Gastroesophageal sphincter (tissue), 4 donors: ENCODE results near the gene TMUB2. TPM values are rescaled to one million over a fixed set of nuclear protein-coding genes. Genes with fewer than 3 reads are reported as not detected.

Source experiments
- ATAC-seq: fragments of 150-250 bp; one replicate; pipeline ENCODE4 v1.9.1; 2016; ENCODE audit warnings: mild to moderate bottlenecking, moderate library complexity
- H3K27ac ChIP-seq, 4 donors: fragments of 200-600 bp; sonication (generic) in 3 of 4; 1 replicate in 3 of 4; 2 replicates in 1 of 4; pipeline ENCODE4 v1.5.1; 2016 to 2019
- H3K27me3 ChIP-seq: fragments of 200-600 bp; sonication (generic); one replicate; pipeline ENCODE4 v1.5.1; 2019
- H3K36me3 ChIP-seq, 2 donors: fragments of 200-600 bp; sonication (generic); one replicate each; pipeline ENCODE4 v1.5.1; 2019; ENCODE audit warnings: control low read depth in 1 of 2
- H3K4me1 ChIP-seq, 3 donors: fragments of 200-600 bp; sonication (generic); 1 replicate in 2 of 3; 2 replicates in 1 of 3; pipeline ENCODE4 v1.5.1; 2016 to 2019; ENCODE audit warnings: control low read depth in 2 of 3
- H3K4me3 ChIP-seq, 2 donors: fragments of 200-600 bp; sonication (generic); one replicate each; pipeline ENCODE4 v1.5.1; 2019; ENCODE audit warnings: mild to moderate bottlenecking in 1 of 2, moderate library complexity in 1 of 2
- H3K9me3 ChIP-seq, 3 donors: fragments of 200-600 bp; sonication (generic); one replicate each; pipeline ENCODE4 v1.5.1; 2017 to 2019; ENCODE audit warnings: control low read depth in 2 of 3
- EP300 ChIP-seq: sonication (generic); formaldehyde crosslinking; IDR thresholded peaks from one replicate; pipeline ENCODE4 v1.6.1; 2017; ENCODE audit warnings: antibody characterized with exemption, mild to moderate bottlenecking
- POLR2A ChIP-seq, 2 donors: fragments of 450-650 bp; IDR thresholded peaks; one replicate each; pipeline ENCODE4 v1.6.1; 2017; ENCODE audit warnings: antibody characterized with exemption in 2 of 2, mild to moderate bottlenecking in 2 of 2, moderate library complexity in 1 of 2
- POLR2AphosphoS5 ChIP-seq: sonication (generic); formaldehyde crosslinking; IDR thresholded peaks from one replicate; pipeline ENCODE4 v1.6.1; 2017; ENCODE audit warnings: antibody characterized with exemption
- WGBS, 2 donors: methylation state at CpG; one replicate each; pipeline ENCODE4 v1.1.5; 2018; ENCODE audit warnings: low coverage in 1 of 2; 5-methylcytosine and 5-hydroxymethylcytosine counted together
- total RNA-seq, 4 donors: library from RNA; depleted of rRNA; stranded (reverse); fragments of >200 nt; gene quantifications; one replicate each; pipeline ENCODE4 v1.1.0, GENCODE V29; 2016
- TF ChIP-seq, protein P1 (sequence below), 4 experiments: fragments of 200-600 bp in 2 of 4; fragments of 450-650 bp in 2 of 4; sonication (generic) in 1 of 4; IDR thresholded peaks; one replicate each; pipeline ENCODE4 v1.5.1; 2017 to 2019; ENCODE audit warnings: antibody characterized with exemption in 4 of 4, mild to moderate bottlenecking in 2 of 4, moderate library complexity in 2 of 4

The TMUB2 gene
- total RNA-seq, 4 donors from 2014 or later = 28.3 to 36.1 (median 29.8) TPM

DNA sequence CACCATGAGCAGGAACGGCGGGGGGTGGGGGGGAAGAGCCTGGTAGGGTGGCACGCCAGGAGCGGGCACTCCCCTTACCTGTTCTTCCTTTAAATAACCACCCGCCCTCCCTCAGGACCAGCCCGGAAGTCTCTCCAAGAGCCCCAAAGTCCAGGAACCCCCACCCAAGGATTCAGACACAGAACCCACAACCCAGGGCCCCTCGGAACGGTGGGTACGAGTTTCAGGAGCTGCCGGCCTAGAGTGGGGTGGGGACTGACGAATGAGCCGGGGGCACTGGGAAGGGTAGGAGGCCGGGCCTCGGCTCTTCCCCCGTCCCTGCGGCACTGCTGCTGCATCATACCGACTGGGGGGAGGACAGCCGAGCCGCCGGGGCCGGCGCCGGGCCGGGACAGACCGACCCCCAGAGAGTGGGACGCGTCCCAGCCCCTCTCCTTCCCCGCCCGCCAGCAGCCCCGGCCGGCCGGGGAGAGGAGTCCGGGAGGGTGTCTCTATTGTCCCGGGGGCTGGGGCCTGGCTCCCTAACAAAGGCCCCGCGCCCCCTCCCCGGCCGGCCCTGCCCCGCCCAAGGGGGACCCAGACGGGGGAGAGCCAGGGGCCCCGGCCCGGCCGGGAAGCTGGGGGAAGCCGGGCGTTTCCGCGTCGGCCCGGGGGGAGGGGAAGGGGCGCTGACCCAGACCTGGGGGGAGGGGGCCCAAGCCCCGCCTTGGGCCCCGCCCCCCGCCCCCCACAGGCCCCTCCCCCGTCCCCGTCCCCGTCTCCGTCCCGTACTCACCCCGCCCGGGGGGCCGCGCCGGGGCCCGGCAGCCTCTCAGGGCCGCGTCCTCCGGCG, 12.2 kb downstream of the TMUB2 start:
- whole genome bisulfite sequencing, 2 donors = 0% methylated on average over 6 of the region's 68 CpGs; no CpG with 5 or more reads in 1 of the 2 donors
- TF ChIP-seq POLR2AphosphoS5 (no peak), POLR2A (IDR thresholded peaks at IDR 0.05) (peak in 1 of 2 donors; percentile 34)
- TF ChIP-seq, protein P1, sequence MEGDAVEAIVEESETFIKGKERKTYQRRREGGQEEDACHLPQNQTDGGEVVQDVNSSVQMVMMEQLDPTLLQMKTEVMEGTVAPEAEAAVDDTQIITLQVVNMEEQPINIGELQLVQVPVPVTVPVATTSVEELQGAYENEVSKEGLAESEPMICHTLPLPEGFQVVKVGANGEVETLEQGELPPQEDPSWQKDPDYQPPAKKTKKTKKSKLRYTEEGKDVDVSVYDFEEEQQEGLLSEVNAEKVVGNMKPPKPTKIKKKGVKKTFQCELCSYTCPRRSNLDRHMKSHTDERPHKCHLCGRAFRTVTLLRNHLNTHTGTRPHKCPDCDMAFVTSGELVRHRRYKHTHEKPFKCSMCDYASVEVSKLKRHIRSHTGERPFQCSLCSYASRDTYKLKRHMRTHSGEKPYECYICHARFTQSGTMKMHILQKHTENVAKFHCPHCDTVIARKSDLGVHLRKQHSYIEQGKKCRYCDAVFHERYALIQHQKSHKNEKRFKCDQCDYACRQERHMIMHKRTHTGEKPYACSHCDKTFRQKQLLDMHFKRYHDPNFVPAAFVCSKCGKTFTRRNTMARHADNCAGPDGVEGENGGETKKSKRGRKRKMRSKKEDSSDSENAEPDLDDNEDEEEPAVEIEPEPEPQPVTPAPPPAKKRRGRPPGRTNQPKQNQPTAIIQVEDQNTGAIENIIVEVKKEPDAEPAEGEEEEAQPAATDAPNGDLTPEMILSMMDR (IDR thresholded peaks at IDR 0.05) = no peak
- Histone ChIP-seq H3K4me1 (peaks cover 0 to 37% (median 13%) of the 10 kb centered on the region in 3 donors), H3K4me3 (peak overlapping the region; percentile 70 to 97), H3K9me3 (no peaks in the 10 kb centered on the region), H3K36me3 (peaks cover 0 to 37% of the 10 kb centered on the region in 2 donors), H3K27ac (peak overlapping the region; percentile 80 to 99 (median 96)), H3K27me3 (no peaks in the 10 kb centered on the region)
- peak; percentile 14 for ATAC-seq

DNA sequence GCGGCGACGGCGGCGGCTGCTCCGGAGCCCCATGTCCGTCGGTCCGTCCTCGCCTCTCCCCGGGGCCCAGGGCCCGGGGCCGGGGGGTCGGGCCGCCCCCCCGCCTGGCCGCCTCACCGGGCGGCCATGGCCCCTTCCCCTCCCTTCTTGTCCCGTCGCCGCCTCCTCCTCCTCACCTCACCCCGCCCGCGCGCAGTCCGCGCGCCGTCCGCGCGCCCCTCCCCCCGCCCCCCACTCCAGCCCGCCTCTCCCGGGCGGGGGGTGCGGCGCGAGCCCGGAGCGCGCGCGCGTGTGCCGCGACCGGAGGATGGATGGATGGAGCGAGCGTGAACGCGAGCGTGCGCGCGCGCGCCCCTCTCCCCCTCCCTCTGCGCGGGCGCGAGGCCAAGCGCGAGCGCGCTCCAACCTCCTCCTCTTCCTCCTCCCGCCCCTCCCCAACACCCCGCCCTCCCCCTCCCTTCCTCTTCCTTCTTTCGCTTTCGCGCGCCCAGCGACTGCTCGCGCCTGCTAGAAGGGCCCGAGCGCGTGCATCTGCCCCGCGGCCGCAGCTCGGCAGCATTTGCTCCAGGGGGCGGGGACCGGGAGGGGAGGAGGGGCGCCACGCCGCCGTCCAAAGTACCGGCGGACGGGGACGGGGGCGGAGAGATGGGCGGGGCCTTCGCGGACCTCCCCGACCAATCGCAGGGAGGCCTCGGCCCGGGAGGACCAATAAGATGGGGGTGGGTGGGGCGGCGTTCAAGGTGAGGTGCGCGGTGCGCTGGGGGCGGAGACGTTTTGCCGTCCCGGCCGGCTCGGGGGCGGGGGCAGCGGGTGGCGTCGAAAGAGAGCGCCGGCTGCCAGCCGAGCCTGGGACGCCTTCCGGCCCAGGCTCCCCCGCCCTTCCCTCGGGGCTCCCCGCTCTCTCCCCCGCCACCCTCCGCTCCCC, 13.0 kb downstream of the TMUB2 start, which contains the start of gene ATXN7L3:
Gene ATXN7L3 (minus strand): TSS at position 332 of the 925 bp plus-strand sequence. CDS start 1,814 bp downstream, outside the sequence.
- peak; percentile 95 for ATAC-seq
- Histone ChIP-seq H3K4me3 (peak within 1 kb of the TSS; percentile 70 to 97), H3K36me3 (peaks cover 0 to 29% of the 10 kb centered on the region in 2 donors), H3K27ac (peak within 1 kb of the TSS; percentile 81 to 99 (median 96)), H3K9me3 (no peaks in the 10 kb centered on the region), H3K4me1 (peaks cover 0 to 39% (median 13%) of the 10 kb centered on the region in 3 donors), H3K27me3 (no peaks in the 10 kb centered on the region)
- no peak for TF ChIP-seq EP300
- TF ChIP-seq POLR2A (IDR thresholded peaks at IDR 0.05) = peak in 1 of 2 donors; percentile 24
- WGBS, 2 donors = no CpG with 5 or more reads among the region's 126 CpGs

DNA sequence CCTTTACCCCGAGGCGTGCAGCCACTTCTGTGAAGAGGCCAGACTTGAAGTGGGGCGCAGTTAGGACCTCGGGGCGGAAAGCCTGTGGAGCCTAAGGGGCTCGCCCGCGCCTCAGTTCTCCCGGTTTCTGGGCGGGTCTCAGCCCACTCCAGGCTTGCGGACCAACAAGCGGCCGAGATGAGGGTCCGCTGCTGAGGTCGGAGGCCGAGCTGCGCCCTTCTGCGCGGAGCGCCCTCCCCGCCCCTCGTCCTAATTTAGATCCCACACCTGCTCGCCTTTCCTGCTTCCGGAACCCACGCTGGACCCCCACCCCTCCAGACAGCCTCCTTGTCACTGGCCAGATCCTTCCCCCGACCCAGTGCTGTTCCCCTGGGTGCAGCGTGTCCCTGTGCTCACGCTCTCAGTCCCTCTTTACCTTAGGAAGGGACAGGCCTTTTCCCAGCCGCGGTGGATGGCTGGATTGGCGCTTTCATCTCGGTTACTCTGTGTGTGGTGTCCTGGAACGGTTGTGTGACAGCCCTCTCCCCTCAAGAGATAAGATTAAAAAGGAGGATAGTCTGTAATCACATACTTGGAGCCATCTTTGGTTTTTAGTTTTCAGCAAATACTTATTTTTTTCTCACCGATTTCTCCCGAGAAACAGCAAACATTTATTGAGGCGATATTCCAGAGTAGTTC, 13.8 kb downstream of the TMUB2 start:
- 6 to 14% methylated on average over 13 to 16 of the region's 36 CpGs for WGBS, 2 donors
- H3K9me3 ChIP-seq = no peaks in the 10 kb centered on the region
- no peaks in the 10 kb centered on the region for H3K27me3 ChIP-seq
- H3K36me3 ChIP-seq = peaks cover 0 to 21% of the 10 kb centered on the region in 2 donors
- no peak for ATAC-seq
- H3K27ac ChIP-seq = peak overlapping the region; percentile 81 to 99 (median 96)
- peak overlapping the region; percentile 45 to 97 for H3K4me3 ChIP-seq
- peaks cover 0 to 43% (median 13%) of the 10 kb centered on the region in 3 donors for H3K4me1 ChIP-seq
- TF ChIP-seq EP300 (no peak), POLR2A (IDR thresholded peaks at IDR 0.05) (peak in 1 of 2 donors; percentile 23)

DNA sequence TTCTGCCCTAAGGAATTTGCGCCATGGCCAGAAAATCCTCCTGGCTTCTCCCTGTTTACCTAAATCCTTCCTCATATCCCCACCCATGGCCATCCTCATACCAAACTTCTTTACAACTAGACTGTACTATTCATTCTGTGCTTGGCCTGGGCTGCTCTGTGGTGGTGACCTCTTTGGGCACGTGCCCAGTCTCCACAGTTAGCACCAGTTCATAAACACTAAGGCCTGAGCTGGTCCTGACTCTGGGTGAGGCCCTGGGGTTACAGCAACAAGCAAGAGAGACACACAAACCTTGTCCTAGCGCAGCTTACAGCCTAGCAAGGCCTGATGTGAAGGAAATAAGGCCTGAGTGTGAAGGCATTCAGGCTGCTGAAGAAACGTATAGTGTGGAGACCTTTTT, 16.0 kb downstream of the TMUB2 start:
- TF ChIP-seq EP300 (no peak), POLR2A (IDR thresholded peaks at IDR 0.05) (no peak)
- WGBS, 2 donors = 71 to 90% methylated on average over 2 to 4 of the region's 4 CpGs

DNA sequence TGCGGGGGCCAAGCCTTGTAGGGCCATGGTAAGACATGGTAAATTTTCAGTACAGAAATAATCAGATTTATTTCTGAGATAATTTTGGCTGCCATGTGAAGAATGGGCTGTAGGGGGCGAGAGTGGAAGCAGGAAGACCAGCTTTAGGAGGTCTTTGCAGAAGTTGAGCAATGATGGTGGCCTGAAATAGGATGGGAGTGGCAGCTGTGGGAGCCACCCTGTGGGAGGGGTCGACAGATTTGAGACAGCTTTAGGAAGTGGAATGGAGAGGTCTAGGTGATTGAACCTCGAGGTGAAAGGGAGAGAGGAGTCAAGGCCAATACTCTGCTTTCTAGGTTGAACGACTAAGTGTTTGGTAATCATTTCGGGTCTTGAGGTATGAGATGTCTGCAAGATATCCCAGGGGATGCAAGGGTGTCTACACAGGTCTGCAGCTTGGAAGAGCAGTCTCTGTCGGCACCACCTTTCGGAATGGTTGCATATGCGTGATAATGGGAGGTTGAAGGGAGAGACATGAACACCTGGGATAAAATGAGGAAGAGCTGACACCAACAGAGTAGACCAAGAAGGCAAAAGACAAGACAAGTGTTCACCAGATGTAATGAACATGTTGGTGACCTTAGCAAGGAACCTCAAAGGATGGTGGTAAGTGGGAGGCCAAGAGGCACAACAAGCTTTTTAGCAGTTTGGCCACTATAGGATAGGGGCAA, 17.1 kb downstream of the TMUB2 start:
- Histone ChIP-seq H3K27me3 (no peaks in the 10 kb centered on the region), H3K27ac (no peak overlapping the region), H3K4me1 (peaks cover 0 to 29% (median 0%) of the 10 kb centered on the region in 3 donors), H3K4me3 (no peak overlapping the region), H3K9me3 (no peaks in the 10 kb centered on the region), H3K36me3 (peaks cover 0 to 26% of the 10 kb centered on the region in 2 donors)
- TF ChIP-seq, protein P1 (IDR thresholded peaks at IDR 0.05) = peak in 3 of 4 experiments; percentile 38 to 59 (median 54)
- TF ChIP-seq POLR2A (IDR thresholded peaks at IDR 0.05) = no peak
- TF ChIP-seq POLR2AphosphoS5 = no peak
- TF ChIP-seq EP300 = no peak
- 43 to 50% methylated on average over 8 to 9 of the region's 9 CpGs for WGBS, 2 donors
- ATAC-seq = no peak

More for the DNA sequence above, 16.0 kb downstream of the TMUB2 start:
- Histone ChIP-seq H3K4me3 (no peak overlapping the region), H3K36me3 (peaks cover 0 to 14% of the 10 kb centered on the region in 2 donors), H3K27me3 (no peaks in the 10 kb centered on the region), H3K4me1 (peaks cover 0 to 40% (median 7%) of the 10 kb centered on the region in 3 donors), H3K27ac (no peak overlapping the region), H3K9me3 (no peaks in the 10 kb centered on the region)
- ATAC-seq = no peak
